ENCODE results near the gene TAF1B.

- TF ChIP-seq EZH2 (IDR thresholded peaks at IDR 0.05; ENCODE audit: borderline replicate concordance, low read depth, low read length, severe bottlenecking) (no peak), CTCF (IDR thresholded peaks at IDR 0.05; ENCODE audit: extremely low read depth in 1 of 2, insufficient read depth in 1 of 2, low read depth in 1 of 2, low read length in 2 of 2) (no peak), FOS (IDR thresholded peaks at IDR 0.05; ENCODE audit: borderline replicate concordance, insufficient read depth, low read length) (no peak), POLR2AphosphoS5 (IDR thresholded peaks at IDR 0.05; ENCODE audit: insufficient read depth, low read depth, low read length) (no peak), MAX (IDR thresholded peaks at IDR 0.05; ENCODE audit: insufficient read depth, insufficient read length) (no peak)
Measured at GRCh38 chr2:9837451-9837850, 5.8 kb upstream of the TAF1B start.

Data from endothelial cell of umbilical vein (primary cell).